Kidney (tissue), 14 donors: ENCODE data around the gene MYO7A. TPM values are rescaled to one million over a fixed set of nuclear protein-coding genes. Genes with fewer than 3 reads are reported as not detected.

Experiments
- DNase-seq, 5 donors: peaks; one replicate each; pipeline ENCODE4 v3.0.0-alpha.2; 2013 to 2020
- FAIRE-seq: peaks from 2 replicates; lab custom pipeline; 2012; peaks lifted over from hg19 to GRCh38; lab: Jason Lieb, UNC
- H3K27ac ChIP-seq, 2 donors: one replicate each; pipeline ENCODE4 v1.7.0; 2013; ENCODE audit warnings: low read depth in 2 of 2, low read length in 2 of 2, inconsistent platforms in 1 of 2
- H3K27me3 ChIP-seq: one replicate; pipeline ENCODE4 v1.7.1; 2013; ENCODE audit warnings: low read length, inconsistent platforms; ENCODE audit not compliant: control insufficient read depth, insufficient read depth
- H3K36me3 ChIP-seq, 3 donors: one replicate each; pipeline versions ENCODE4 v1.7.0 to v1.7.1; 2013; ENCODE audit warnings: low read length in 3 of 3, control low read depth in 1 of 3, inconsistent platforms in 1 of 3; ENCODE audit not compliant: insufficient read depth in 3 of 3, control insufficient read depth in 2 of 3
- H3K4me1 ChIP-seq, 3 donors: one replicate each; pipeline versions ENCODE4 v1.7.0 to v1.7.1; 2013; ENCODE audit warnings: low read length in 3 of 3, inconsistent platforms in 1 of 3, low read depth in 1 of 3; ENCODE audit not compliant: control insufficient read depth in 2 of 3, insufficient read depth in 2 of 3
- H3K4me3 ChIP-seq, 3 donors: one replicate each; pipeline versions ENCODE4 v1.7.0 to v1.8.1; 2013; ENCODE audit warnings: low read length in 3 of 3, control low read depth in 1 of 3, inconsistent platforms in 1 of 3
- H3K9ac ChIP-seq, 3 donors: one replicate each; pipeline versions ENCODE4 v1.7.0 to v1.7.1; 2013; ENCODE audit warnings: low read length in 3 of 3, control low read depth in 1 of 3, inconsistent platforms in 1 of 3
- H3K9me3 ChIP-seq, 3 donors: one replicate each; pipeline versions ENCODE4 v1.7.0 to v1.7.1; 2013; ENCODE audit warnings: low read length in 3 of 3, control low read depth in 1 of 3, inconsistent platforms in 1 of 3; ENCODE audit not compliant: control insufficient read depth in 2 of 3, insufficient read depth in 1 of 3
- CTCF ChIP-seq: IDR thresholded peaks from 3 replicates; pipeline ENCODE4 v1.5.1; 2012; ENCODE audit warnings: mild to moderate bottlenecking, moderate library complexity, borderline replicate concordance; ENCODE audit not compliant: insufficient read depth; ENCODE audit errors: extremely low read depth
- intact Hi-C: fragments of 100-400 bp; cut with DNase I; formaldehyde crosslinking; loops from one replicate; pipeline ENCODE4 v1.11.1; 2022
- polyA plus RNA-seq: library from polyadenylated mRNA; stranded (reverse); fragments of 350-450 nt; fragmentation: Illumina TruSeq; extraction: RNeasy Lipid Tissue Mini Kit (QIAGEN cat#74804); gene quantifications from one replicate; pipeline ENCODE4 v1.2.3, GENCODE V29; 2014; ENCODE audit warnings: low read depth, low replicate concordance; ENCODE audit not compliant: insufficient read depth
- total RNA-seq: library from RNA; stranded (reverse); fragmentation: NEBNext Ultra II Directional; extraction: Animal tissue kit (Norgen Biotek cat#: 25700); gene quantifications from one replicate; pipeline ENCODE4 v1.2.1, GENCODE V29; 2021
- donor health status: control.
- donor health status: control.
- donor health status: control.
- donor health status: control.
- donor health status: control.
- donor health status: DM: yes; HTN: yes; CAD: no.
- donor health status: Normal renal cell carcinoma (clear cell type).

Gene MYO7A
- total and polyA plus RNA-seq, 2 donors from 2014 or later, result 6.1 to 10.7 TPM

- no peaks in the 10 kb centered on the region for H3K27me3 ChIP-seq
- no peak overlapping the region for H3K27ac ChIP-seq
- H3K9ac ChIP-seq, result no peak overlapping the region
- H3K36me3 ChIP-seq, result no peaks in the 10 kb centered on the region
- intact Hi-C loops, result no loop called here
- FAIRE-seq (no peak), DNase-seq (no peak)
- H3K4me3 ChIP-seq, result no peak overlapping the region
- H3K9me3 ChIP-seq, result no peaks in the 10 kb centered on the region
- peaks cover 0 to 6% (median 0%) of the 10 kb centered on the region in 3 donors for H3K4me1 ChIP-seq
- no peak for TF ChIP-seq CTCF
Observed at GRCh38 chr11:77111946-77112345, 16.1 kb upstream of the MYO7A start.

GRCh38 chr11:77112641-77113381 lies 15.2 kb upstream of the MYO7A start:
- Histone ChIP-seq H3K9ac (no peak overlapping the region), H3K36me3 (no peaks in the 10 kb centered on the region), H3K27me3 (no peaks in the 10 kb centered on the region), H3K9me3 (no peaks in the 10 kb centered on the region), H3K4me1 (peaks cover 0 to 2% (median 0%) of the 10 kb centered on the region in 3 donors), H3K4me3 (no peak overlapping the region), H3K27ac (no peak overlapping the region)
- DNase-seq (no peak), FAIRE-seq (no peak)
- intact Hi-C loops, result no loop called here
- TF ChIP-seq CTCF, result no peak

- Histone ChIP-seq H3K36me3 (no peaks in the 10 kb centered on the region), H3K4me3 (no peak overlapping the region), H3K27ac (no peak overlapping the region), H3K4me1 (no peaks in the 10 kb centered on the region), H3K27me3 (no peaks in the 10 kb centered on the region), H3K9me3 (no peaks in the 10 kb centered on the region), H3K9ac (no peak overlapping the region)
- DNase-seq, result peak in 1 of 5 donors; percentile 29
- peak; percentile 44 for TF ChIP-seq CTCF
- no peak for FAIRE-seq
- intact Hi-C loops, result no loop called here
Observed at GRCh38 chr11:77113382-77114088, 14.5 kb upstream of the MYO7A start.
